HG03354 (cell line): Measurements from ENCODE around the gene TMEM106C.

Experiments
- ATAC-seq: cut with Tn5 transposase; IDR thresholded peaks from one replicate; pipeline ENCODE4 v1.9.1; 2021; ENCODE audit warnings: mild to moderate bottlenecking; ENCODE audit not compliant: unreplicated experiment, poor library complexity, severe bottlenecking

The TMEM106C gene

GRCh38 chr12:47990351-47991105, 27.1 kb downstream of the TMEM106C start:
- ATAC-seq: peak; percentile 94

- no peak for ATAC-seq
These were observed 28.0 kb downstream of the TMEM106C start for GRCh38 chr12:47991106-47992061.

GRCh38 chr12:47992776-47993175, 29.4 kb downstream of the TMEM106C start:
- ATAC-seq: no peak

GRCh38 chr12:47993491-47993890, 30.1 kb downstream of the TMEM106C start:
- no peak for ATAC-seq

- no peak for ATAC-seq
These were observed 32.6 kb downstream of the TMEM106C start for GRCh38 chr12:47995981-47996401.

- no peak for ATAC-seq
These were observed 33.9 kb downstream of the TMEM106C start for GRCh38 chr12:47997321-47997720.

GRCh38 chr12:47999816-48000215, 36.4 kb downstream of the TMEM106C start:
- no peak for ATAC-seq

GRCh38 chr12:48000878-48001504, 37.6 kb downstream of the TMEM106C start:
- ATAC-seq: no peak

GRCh38 chr12:48001505-48002413, 38.4 kb downstream of the TMEM106C start:
- ATAC-seq: no peak

- ATAC-seq: no peak
These were observed 39.0 kb downstream of the TMEM106C start for GRCh38 chr12:48002414-48002730.

- no peak for ATAC-seq
These were observed 39.4 kb downstream of the TMEM106C start for GRCh38 chr12:48002773-48003218.

GRCh38 chr12:48003226-48004052, 40.0 kb downstream of the TMEM106C start:
- no peak for ATAC-seq

- no peak for ATAC-seq
These were observed 40.9 kb downstream of the TMEM106C start, which contains the start of gene COL2A1 for GRCh38 chr12:48004053-48004941. COL2A1 (minus strand) TSS chr12:48004476; CDS start chr12:48004321, 155 bp downstream.

GRCh38 chr12:48005001-48005749, 41.8 kb downstream of the TMEM106C start:
- ATAC-seq: no peak

- no peak for ATAC-seq
These were observed 42.3 kb downstream of the TMEM106C start for GRCh38 chr12:48005750-48006021.

- ATAC-seq: no peak
These were observed 43.8 kb downstream of the TMEM106C start for GRCh38 chr12:48007206-48007605.

- no peak for ATAC-seq
These were observed 45.0 kb downstream of the TMEM106C start for GRCh38 chr12:48008349-48008748.
